IMR-90 (cell line): ENCODE measurements around the gene ZNF570. TPM values are rescaled to one million over a fixed set of nuclear protein-coding genes. Genes with fewer than 3 reads are reported as not detected.

ENCODE experiments used
- ATAC-seq: fragments of 200-7000 bp; cut with Tn5 transposase; 2 replicates; pipeline ENCODE4 v1.9.1; 2020; ENCODE audit warnings: low read depth, mild to moderate bottlenecking, moderate library complexity
- BruUV-seq: library from RNA; stranded (reverse); fragments of 400-500 nt; replicated peaks from 2 replicates; lab custom pipeline; 2021; lab: Mats Ljungman, UMichigan
- CTCF ChIA-PET: fragments of 300-600 bp; formaldehyde crosslinking; extraction: SDS; loops from one replicate; lab custom pipeline; 2021; ENCODE audit warnings: antibody characterized with exemption; lab: Yijun Ruan, JAX
- POLR2A ChIA-PET: fragments of 300-600 bp; sonication (Branson Sonifier 250); formaldehyde crosslinking; loops from one replicate; lab custom pipeline; 2022; ENCODE audit warnings: antibody characterized with exemption; ENCODE audit not compliant: unreplicated experiment; lab: Charles Lee
- DNase-seq: peaks from one replicate; pipeline ENCODE4 v3.0.0; 2013
- H2AFZ ChIP-seq: replicated peaks from 2 replicates; pipeline ENCODE3; 2013; ENCODE audit warnings: low read length, mild to moderate bottlenecking; ENCODE audit not compliant: poor library complexity
- H2AK5ac ChIP-seq: 2 replicates; pipeline ENCODE4 v1.6.1; 2013; ENCODE audit warnings: low read depth, low read length, inconsistent platforms
- H2AK9ac ChIP-seq: replicated peaks from 2 replicates; pipeline ENCODE3; 2013; ENCODE audit warnings: mild to moderate bottlenecking, low read depth, low read length, moderate library complexity; ENCODE audit not compliant: poor library complexity
- H2BK120ac ChIP-seq: 2 replicates; pipeline ENCODE4 v1.6.1; 2013; ENCODE audit warnings: low read depth, low read length, inconsistent platforms
- H2BK15ac ChIP-seq: 3 replicates; pipeline ENCODE4 v1.6.1; 2013; ENCODE audit warnings: low read depth, low read length, inconsistent platforms
- H2BK20ac ChIP-seq: 2 replicates; pipeline ENCODE4 v1.6.1; 2013; ENCODE audit warnings: low read depth, mild to moderate bottlenecking, inconsistent platforms, low read length, moderate library complexity
- H2BK5ac ChIP-seq: 2 replicates; pipeline ENCODE4 v1.6.1; 2013; ENCODE audit warnings: mild to moderate bottlenecking, low read depth, low read length, inconsistent platforms; ENCODE audit not compliant: poor library complexity, severe bottlenecking
- H3K14ac ChIP-seq: replicated peaks from 2 replicates; pipeline ENCODE4 v1.6.1; 2013; ENCODE audit warnings: low read depth, low read length, inconsistent platforms
- H3K18ac ChIP-seq: 2 replicates; pipeline ENCODE4 v1.6.1; 2013; ENCODE audit warnings: low read depth, low read length, control low read depth
- H3K23ac ChIP-seq: 2 replicates; pipeline ENCODE4 v1.6.1; 2013; ENCODE audit warnings: low read depth, low read length, inconsistent platforms
- H3K27ac ChIP-seq: 2 replicates; pipeline ENCODE4 v1.5.1; 2013; ENCODE audit warnings: mild to moderate bottlenecking, control low read depth, low read length; ENCODE audit not compliant: insufficient read depth
- H3K27me3 ChIP-seq: 2 replicates; pipeline ENCODE4 v1.6.1; 2013; ENCODE audit warnings: low read length; ENCODE audit not compliant: control insufficient read depth, insufficient read depth
- H3K36me3 ChIP-seq: 2 replicates; pipeline ENCODE4 v1.6.1; 2013; ENCODE audit warnings: low read length, mixed read lengths; ENCODE audit not compliant: control insufficient read depth, insufficient read depth
- H3K4ac ChIP-seq: 2 replicates; pipeline ENCODE4 v1.6.1; 2013; ENCODE audit warnings: low read depth, low read length, inconsistent platforms
- H3K4me1 ChIP-seq: 2 replicates; pipeline ENCODE4 v1.6.1; 2013; ENCODE audit warnings: low read length, mixed read lengths; ENCODE audit not compliant: control insufficient read depth, insufficient read depth
- H3K4me2 ChIP-seq: 2 replicates; pipeline ENCODE4 v1.6.1; 2013; ENCODE audit warnings: low read depth, mild to moderate bottlenecking, control low read depth, low read length, moderate library complexity
- H3K4me3 ChIP-seq: 2 replicates; pipeline ENCODE4 v1.5.1; 2013; ENCODE audit warnings: low read depth, mild to moderate bottlenecking, control low read depth, low read length, moderate library complexity; ENCODE audit not compliant: insufficient read depth
- H3K56ac ChIP-seq: 2 replicates; pipeline ENCODE4 v1.6.1; 2013; ENCODE audit warnings: low read length, inconsistent platforms; ENCODE audit not compliant: insufficient read depth; ENCODE audit errors: extremely low read depth
- H3K79me1 ChIP-seq, 2 experiments: 2 replicates each; pipeline ENCODE4 v1.6.1; 2013; ENCODE audit warnings: low read length in 2 of 2, inconsistent platforms in 1 of 2, low read depth in 1 of 2
- H3K9ac ChIP-seq: 2 replicates; pipeline ENCODE4 v1.6.1; 2013; ENCODE audit warnings: low read depth, low read length, control low read depth
- H3K9me1 ChIP-seq: 2 replicates; pipeline ENCODE4 v1.6.1; 2013; ENCODE audit warnings: low read length, inconsistent platforms; ENCODE audit not compliant: insufficient read depth
- H3K9me3 ChIP-seq: 2 replicates; pipeline ENCODE4 v1.6.1; 2013; ENCODE audit warnings: low read length; ENCODE audit not compliant: control insufficient read depth, insufficient read depth
- H4K20me1 ChIP-seq: 2 replicates; pipeline ENCODE4 v1.6.1; 2013; ENCODE audit warnings: low read length, inconsistent platforms; ENCODE audit not compliant: insufficient read depth
- H4K5ac ChIP-seq: 2 replicates; pipeline ENCODE4 v1.6.1; 2013; ENCODE audit warnings: mild to moderate bottlenecking, low read depth, low read length, control low read depth
- H4K8ac ChIP-seq, 2 experiments: 2 replicates each; pipeline ENCODE4 v1.6.1; 2013; ENCODE audit warnings: low read depth in 2 of 2, low read length in 2 of 2, control low read depth in 1 of 2, inconsistent platforms in 1 of 2
- H4K91ac ChIP-seq: 2 replicates; pipeline ENCODE4 v1.6.1; 2013; ENCODE audit warnings: low read depth, low read length, inconsistent platforms; ENCODE audit not compliant: insufficient read depth
- BHLHE40 ChIP-seq: fragments of 150-350 bp; IDR thresholded peaks from 2 replicates; pipeline ENCODE4 v1.6.1; 2016; ENCODE audit warnings: mild to moderate bottlenecking, low read depth, low read length
- CHD1 ChIP-seq: IDR thresholded peaks from 2 replicates; pipeline ENCODE4 v1.6.1; 2012; ENCODE audit warnings: low read depth, low read length, improper control_type of control experiment
- FOS ChIP-seq: fragments of 150-350 bp; IDR thresholded peaks from 2 replicates; pipeline ENCODE4 v1.6.1; 2016; ENCODE audit warnings: low read depth, low read length
- MAZ ChIP-seq: IDR thresholded peaks from 2 replicates; pipeline ENCODE4 v1.6.1; 2012; ENCODE audit warnings: low read depth, mild to moderate bottlenecking, low read length, improper control_type of control experiment, moderate library complexity, borderline replicate concordance
- NFE2L2 ChIP-seq: fragments of 150-350 bp; IDR thresholded peaks from 2 replicates; pipeline ENCODE4 v1.6.1; 2016; ENCODE audit warnings: low read depth, mild to moderate bottlenecking, low read length
- POLR2A ChIP-seq: IDR thresholded peaks from 2 replicates; pipeline ENCODE4 v1.6.1; 2012; ENCODE audit warnings: mild to moderate bottlenecking, low read depth, low read length
- RCOR1 ChIP-seq: IDR thresholded peaks from 2 replicates; pipeline ENCODE4 v1.6.1; 2012; ENCODE audit warnings: mild to moderate bottlenecking, low read length, improper control_type of control experiment; ENCODE audit not compliant: insufficient replicate concordance
- RFX5 ChIP-seq: IDR thresholded peaks from 2 replicates; pipeline ENCODE4 v1.8.0; 2012; ENCODE audit warnings: low read depth, mild to moderate bottlenecking, low read length, moderate library complexity
- SMC3 ChIP-seq: fragments of 150-350 bp; IDR thresholded peaks from 2 replicates; pipeline ENCODE4 v1.6.1; 2016; ENCODE audit warnings: low read depth, mild to moderate bottlenecking, antibody characterized with exemption, low read length, moderate library complexity
- USF2 ChIP-seq: fragments of 150-350 bp; IDR thresholded peaks from 2 replicates; pipeline ENCODE4 v1.6.1; 2017; ENCODE audit warnings: mild to moderate bottlenecking, antibody characterized with exemption, low read length, low read depth
- whole genome bisulfite sequencing, 2 experiments: methylation state at CpG; one replicate each; pipeline versions ENCODE4 v1.1.5 to v1.1.7; 2013; ENCODE audit warnings: missing lambda C conversion rate in 2 of 2; ENCODE audit not compliant: insufficient read length in 1 of 2; ENCODE audit errors: extremely low coverage in 2 of 2; 5-methylcytosine and 5-hydroxymethylcytosine counted together
- dilution Hi-C: fragments of 300-500 bp; cut with HindIII; formaldehyde crosslinking; loops from one replicate; pipeline ENCODE4 v1.14.3; 2018; ENCODE audit warnings: low sequenced_read_pairs; ENCODE audit not compliant: unreplicated experiment
- in situ Hi-C: fragments of 300-500 bp; cut with MboI; formaldehyde crosslinking; loops from 3 replicates; pipeline ENCODE4 v1.14.3; 2019; ENCODE audit warnings: low sequenced_read_pairs, inconsistent platforms, mixed read lengths
- intact Hi-C: fragments of 100-400 bp; cut with micrococcal nuclease; formaldehyde crosslinking; loops from 2 replicates; pipeline ENCODE4 v1.10.0; 2022
- polyA plus RNA-seq, 3 experiments: library from polyadenylated mRNA; depleted of rRNA; stranded (reverse); fragments of >200 nt; gene quantifications; 2 replicates each; pipeline ENCODE4 v1.2.3, GENCODE V29; 2012; ENCODE audit warnings: low replicate concordance in 1 of 3
- total RNA-seq: library from RNA; depleted of rRNA; stranded (reverse); fragments of >200 nt; gene quantifications from 2 replicates; pipeline ENCODE4 v1.2.3, GENCODE V29; 2012

ZNF570 gene
- total and polyA plus RNA-seq, 2 of the 4 experiments (the other 2 are of a cell fraction) = 1.5 to 9.3 TPM

GRCh38 chr19:37472165-37472564 lies 3.0 kb downstream of the ZNF570 start:
- no peaks in the 10 kb centered on the region for H4K20me1 ChIP-seq
- ChIA-PET CTCF (no interaction called here), POLR2A (no interaction called here)
- ATAC-seq (no peak), DNase-seq (no peak)
- intact Hi-C loops (no loop called here), in situ Hi-C loops (no loop called here), dilution Hi-C loops (no loop called here)
- no peak overlapping the region for H4K5ac ChIP-seq
- H3K4me2 ChIP-seq = no peak overlapping the region
- H3K9me1 ChIP-seq = no peaks in the 10 kb centered on the region
- no peak overlapping the region for H4K8ac ChIP-seq
- no peak overlapping the region for H2AK9ac ChIP-seq
- no peak overlapping the region for H3K14ac ChIP-seq
- no peak overlapping the region for H3K27ac ChIP-seq
- H4K91ac ChIP-seq = no peak overlapping the region
- H2AFZ ChIP-seq = no peak overlapping the region
- no peak overlapping the region for H2BK5ac ChIP-seq
- no peak overlapping the region for H3K4ac ChIP-seq
- no peak overlapping the region for H3K4me3 ChIP-seq
- no peaks in the 10 kb centered on the region for H3K27me3 ChIP-seq
- H3K36me3 ChIP-seq = peaks cover 17% of the 10 kb centered on the region
- no peak overlapping the region for H2BK15ac ChIP-seq
- no peak for TF ChIP-seq MAZ
- no peak for TF ChIP-seq POLR2A
- TF ChIP-seq FOS = no peak
- no peak for TF ChIP-seq SMC3
- no peak for TF ChIP-seq CHD1
- no peak for TF ChIP-seq RCOR1
- no peak for TF ChIP-seq RFX5
- no peak for TF ChIP-seq USF2
- TF ChIP-seq BHLHE40 = no peak
- TF ChIP-seq NFE2L2 = no peak
- peaks cover 2% of the 10 kb centered on the region; the same call in 1 of the 2 replicates for H3K4me1 ChIP-seq
- H3K18ac ChIP-seq = no peak overlapping the region
- H2BK120ac ChIP-seq = no peak overlapping the region
- peaks cover 6 to 16% of the 10 kb centered on the region in 2 experiments for H3K79me1 ChIP-seq
- H2BK20ac ChIP-seq = no peak overlapping the region
- no peak overlapping the region for H3K56ac ChIP-seq
- 100% methylated on average over 2 of the region's 9 CpGs; no CpG with 5 or more reads in 1 of the 2 experiments for WGBS, 2 experiments
- BruUV-seq = no TSS peak
- H2AK5ac ChIP-seq = no peak overlapping the region
- H3K9me3 ChIP-seq = peaks cover 15% of the 10 kb centered on the region
- no peak overlapping the region for H3K9ac ChIP-seq
- H3K23ac ChIP-seq = no peak overlapping the region
